Measurements from ENCODE around the gene POLR2M.

The POLR2M gene

GRCh38 chr15:57732526-57733331 is 26.2 kb downstream of the POLR2M start:
- no peak overlapping the region for H3K4me3 ChIP-seq (replicated peaks in 1 of 2; ENCODE audit: low read depth in 2 of 2, low read length in 2 of 2)
- TF ChIP-seq, protein P1, sequence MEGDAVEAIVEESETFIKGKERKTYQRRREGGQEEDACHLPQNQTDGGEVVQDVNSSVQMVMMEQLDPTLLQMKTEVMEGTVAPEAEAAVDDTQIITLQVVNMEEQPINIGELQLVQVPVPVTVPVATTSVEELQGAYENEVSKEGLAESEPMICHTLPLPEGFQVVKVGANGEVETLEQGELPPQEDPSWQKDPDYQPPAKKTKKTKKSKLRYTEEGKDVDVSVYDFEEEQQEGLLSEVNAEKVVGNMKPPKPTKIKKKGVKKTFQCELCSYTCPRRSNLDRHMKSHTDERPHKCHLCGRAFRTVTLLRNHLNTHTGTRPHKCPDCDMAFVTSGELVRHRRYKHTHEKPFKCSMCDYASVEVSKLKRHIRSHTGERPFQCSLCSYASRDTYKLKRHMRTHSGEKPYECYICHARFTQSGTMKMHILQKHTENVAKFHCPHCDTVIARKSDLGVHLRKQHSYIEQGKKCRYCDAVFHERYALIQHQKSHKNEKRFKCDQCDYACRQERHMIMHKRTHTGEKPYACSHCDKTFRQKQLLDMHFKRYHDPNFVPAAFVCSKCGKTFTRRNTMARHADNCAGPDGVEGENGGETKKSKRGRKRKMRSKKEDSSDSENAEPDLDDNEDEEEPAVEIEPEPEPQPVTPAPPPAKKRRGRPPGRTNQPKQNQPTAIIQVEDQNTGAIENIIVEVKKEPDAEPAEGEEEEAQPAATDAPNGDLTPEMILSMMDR (IDR thresholded peaks at IDR 0.05; ENCODE audit: low read depth, low read length), result peak; percentile 87
- peak; percentile 69 to 77 for DNase-seq (ENCODE audit: low read depth in 2 of 2)

GRCh38 chr15:57734860-57735259 is 28.3 kb downstream of the POLR2M start:
- no peak for DNase-seq (ENCODE audit: low read depth in 2 of 2)
- no peak overlapping the region for H3K4me3 ChIP-seq (replicated peaks in 1 of 2; ENCODE audit: low read depth in 2 of 2, low read length in 2 of 2)
- TF ChIP-seq, protein P1 (IDR thresholded peaks at IDR 0.05; ENCODE audit: low read depth, low read length), result no peak

DNA sequence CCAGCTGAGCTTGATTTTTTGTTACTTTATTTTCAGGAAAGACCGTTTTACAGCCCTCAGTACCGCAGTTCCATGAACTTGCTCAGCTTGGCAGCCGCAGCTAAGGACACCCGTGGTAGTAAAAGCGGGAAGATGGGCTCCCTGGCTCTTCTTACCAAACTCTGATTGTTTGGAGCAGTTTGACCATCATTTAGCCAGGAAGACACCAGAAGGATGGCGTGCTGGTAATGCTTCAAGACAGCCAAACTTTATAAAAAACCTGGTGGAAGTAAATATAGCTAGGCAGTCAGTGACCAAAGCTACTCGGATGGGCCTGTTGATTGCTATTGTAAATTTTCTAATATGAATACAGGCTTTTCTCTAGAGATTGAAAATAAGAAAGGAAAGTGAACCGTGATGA is 28.9 kb downstream of the POLR2M start:
- TF ChIP-seq, protein P1 (IDR thresholded peaks at IDR 0.05; ENCODE audit: low read depth, low read length), result no peak
- no peak for DNase-seq (ENCODE audit: low read depth in 2 of 2)

GRCh38 chr15:57735891-57736290 is 29.4 kb downstream of the POLR2M start:
- DNase-seq (ENCODE audit: low read depth in 2 of 2), result no peak
- TF ChIP-seq, protein P1 (IDR thresholded peaks at IDR 0.05; ENCODE audit: low read depth, low read length), result no peak
- H3K4me3 ChIP-seq (replicated peaks in 1 of 2; ENCODE audit: low read depth in 2 of 2, low read length in 2 of 2), result no peak overlapping the region

More for the DNA sequence above, 28.9 kb downstream of the POLR2M start:
- no peak overlapping the region for H3K4me3 ChIP-seq (replicated peaks in 1 of 2; ENCODE audit: low read depth in 2 of 2, low read length in 2 of 2)

DNA sequence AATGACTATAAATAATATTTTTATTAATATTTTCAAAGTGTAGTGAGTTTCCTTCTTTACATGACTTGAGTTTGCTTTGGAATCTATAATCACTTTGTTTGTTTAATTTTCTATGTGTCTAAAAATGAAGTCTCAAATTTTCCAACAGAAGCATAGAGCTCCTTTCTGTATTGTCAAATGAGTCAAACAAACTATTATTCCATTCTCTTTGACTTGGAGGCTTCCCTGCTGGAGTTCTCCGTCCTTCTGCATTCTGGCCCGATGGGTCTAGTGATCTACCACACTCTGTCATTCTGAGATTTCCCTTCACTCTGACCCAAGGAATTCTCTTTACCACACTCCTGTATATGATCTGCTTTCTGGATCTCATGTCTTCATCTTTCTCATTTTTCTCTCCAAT is 30.1 kb downstream of the POLR2M start:
- H3K4me3 ChIP-seq (replicated peaks in 1 of 2; ENCODE audit: low read depth in 2 of 2, low read length in 2 of 2), result no peak overlapping the region
- TF ChIP-seq, protein P1 (IDR thresholded peaks at IDR 0.05; ENCODE audit: low read depth, low read length), result no peak
- no peak for DNase-seq (ENCODE audit: low read depth in 2 of 2)

GRCh38 chr15:57738734-57739237 is 32.3 kb downstream of the POLR2M start:
- TF ChIP-seq, protein P1 (IDR thresholded peaks at IDR 0.05; ENCODE audit: low read depth, low read length), result no peak
- no peak for DNase-seq (ENCODE audit: low read depth in 2 of 2)
- H3K4me3 ChIP-seq (replicated peaks in 1 of 2; ENCODE audit: low read depth in 2 of 2, low read length in 2 of 2), result no peak overlapping the region

Data from cardiac fibroblast (primary cell).